ENCODE measurements around the gene MMP20. TPM values are rescaled to one million over a fixed set of nuclear protein-coding genes. Genes with fewer than 3 reads are reported as not detected.

The MMP20 gene
- total RNA-seq, 4 donors from 2014 or later: not detected

GRCh38 chr11:102590276-102591049 lies 34.7 kb downstream of the MMP20 start:
- 65 to 74% methylated on average over 6 of the region's 6 CpGs for WGBS, 2 donors

GRCh38 chr11:102589047-102589459 lies 36.1 kb downstream of the MMP20 start:
- H3K4me1 ChIP-seq: no peaks in the 10 kb centered on the region
- TF ChIP-seq CTCF (IDR thresholded peaks at IDR 0.05) (no peak), POLR2A (IDR thresholded peaks at IDR 0.05) (no peak), EP300 (IDR thresholded peaks at IDR 0.05) (no peak)
- H3K4me3 ChIP-seq: no peak overlapping the region
- H3K27ac ChIP-seq: no peak overlapping the region
- WGBS, 2 donors: 72 to 77% methylated on average over 2 of the region's 2 CpGs
- H3K36me3 ChIP-seq: no peaks in the 10 kb centered on the region
- DNase-seq (ENCODE audit: low spot score in 2 of 2): no peak
- H3K9me3 ChIP-seq: peaks cover 0 to 4% (median 0%) of the 10 kb centered on the region in 4 donors
- no peaks in the 10 kb centered on the region for H3K27me3 ChIP-seq

More at GRCh38 chr11:102590276-102591049, 34.7 kb downstream of the MMP20 start:
- TF ChIP-seq CTCF (IDR thresholded peaks at IDR 0.05) (no peak), POLR2A (IDR thresholded peaks at IDR 0.05) (no peak), EP300 (IDR thresholded peaks at IDR 0.05) (no peak)
- Histone ChIP-seq H3K27me3 (no peaks in the 10 kb centered on the region), H3K27ac (no peak overlapping the region), H3K36me3 (no peaks in the 10 kb centered on the region), H3K9me3 (no peaks in the 10 kb centered on the region), H3K4me3 (no peak overlapping the region), H3K4me1 (no peaks in the 10 kb centered on the region)
- no peak for DNase-seq (ENCODE audit: low spot score in 2 of 2)

GRCh38 chr11:102587722-102588121 lies 37.4 kb downstream of the MMP20 start:
- 98 to 100% methylated on average over 1 of the region's 1 CpG for WGBS, 2 donors
- H3K27ac ChIP-seq: no peak overlapping the region

GRCh38 chr11:102583141-102583873 lies 41.8 kb downstream of the MMP20 start:
- Histone ChIP-seq H3K27ac (no peak overlapping the region), H3K4me1 (no peaks in the 10 kb centered on the region), H3K27me3 (no peaks in the 10 kb centered on the region), H3K36me3 (no peaks in the 10 kb centered on the region), H3K4me3 (no peak overlapping the region), H3K9me3 (peaks cover 0 to 4% (median 0%) of the 10 kb centered on the region in 4 donors)
- TF ChIP-seq CTCF (IDR thresholded peaks at IDR 0.05) (no peak), POLR2A (IDR thresholded peaks at IDR 0.05) (no peak), EP300 (IDR thresholded peaks at IDR 0.05) (no peak)
- 63 to 75% methylated on average over 2 of the region's 2 CpGs for WGBS, 2 donors
- DNase-seq (ENCODE audit: low spot score in 2 of 2): no peak

More at GRCh38 chr11:102587722-102588121, 37.4 kb downstream of the MMP20 start:
- Histone ChIP-seq H3K36me3 (no peaks in the 10 kb centered on the region), H3K4me3 (no peak overlapping the region), H3K4me1 (no peaks in the 10 kb centered on the region), H3K9me3 (peaks cover 0 to 4% (median 0%) of the 10 kb centered on the region in 4 donors), H3K27me3 (no peaks in the 10 kb centered on the region)
- no peak for DNase-seq (ENCODE audit: low spot score in 2 of 2)
- TF ChIP-seq EP300 (IDR thresholded peaks at IDR 0.05): no peak
- no peak for TF ChIP-seq POLR2A (IDR thresholded peaks at IDR 0.05)
- no peak for TF ChIP-seq CTCF (IDR thresholded peaks at IDR 0.05)

- Histone ChIP-seq H3K27me3 (no peaks in the 10 kb centered on the region), H3K9me3 (peaks cover 0 to 4% (median 0%) of the 10 kb centered on the region in 4 donors), H3K4me1 (no peaks in the 10 kb centered on the region), H3K27ac (no peak overlapping the region), H3K4me3 (no peak overlapping the region), H3K36me3 (no peaks in the 10 kb centered on the region)
- no peak for TF ChIP-seq POLR2A (IDR thresholded peaks at IDR 0.05)
- no peak for TF ChIP-seq EP300 (IDR thresholded peaks at IDR 0.05)
- TF ChIP-seq CTCF (IDR thresholded peaks at IDR 0.05): no peak
- no peak for DNase-seq (ENCODE audit: low spot score in 2 of 2)
- 83 to 87% methylated on average over 1 of the region's 1 CpG for WGBS, 2 donors
Measured at GRCh38 chr11:102582140-102582539, 43.0 kb downstream of the MMP20 start.
